ENCODE data around the gene CHD9NB.
"Not testable (repeated sequence)": the region's sequence is repeated elsewhere in the genome, so short reads cannot be mapped to it uniquely, and the experiment has no call there.

CHD9NB gene

DNA sequence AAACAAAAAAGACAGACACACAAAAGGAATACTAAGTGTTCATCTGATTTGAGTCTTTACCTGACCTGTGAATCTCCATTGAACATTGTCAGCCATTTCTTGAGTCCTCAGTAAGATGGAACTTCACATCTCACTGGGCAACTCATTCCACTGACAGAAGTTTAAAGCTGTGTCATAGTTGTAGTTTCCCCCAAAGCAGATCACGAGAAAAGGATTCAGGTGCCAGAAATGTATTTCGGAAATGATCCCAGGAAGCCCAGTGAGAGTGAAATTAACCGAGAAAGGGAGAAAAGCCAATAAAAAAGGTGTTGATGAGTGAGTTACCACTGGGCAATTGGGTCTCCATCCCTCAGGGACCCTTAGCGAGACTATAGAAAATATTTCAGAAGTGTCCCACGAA is 8.6 kb upstream of the CHD9NB start:
- TF ChIP-seq JUND (IDR thresholded peaks at IDR 0.05; ENCODE audit: low read depth) = no peak
- in situ Hi-C loops (cut with HindIII; ENCODE audit: low pct_unique_long_range_greater_than_20kb, low sequenced_read_pairs) = no loop called here
- no peak for DNase-seq (ENCODE audit: low read depth in 1 of 2, low spot score in 1 of 2)

DNA sequence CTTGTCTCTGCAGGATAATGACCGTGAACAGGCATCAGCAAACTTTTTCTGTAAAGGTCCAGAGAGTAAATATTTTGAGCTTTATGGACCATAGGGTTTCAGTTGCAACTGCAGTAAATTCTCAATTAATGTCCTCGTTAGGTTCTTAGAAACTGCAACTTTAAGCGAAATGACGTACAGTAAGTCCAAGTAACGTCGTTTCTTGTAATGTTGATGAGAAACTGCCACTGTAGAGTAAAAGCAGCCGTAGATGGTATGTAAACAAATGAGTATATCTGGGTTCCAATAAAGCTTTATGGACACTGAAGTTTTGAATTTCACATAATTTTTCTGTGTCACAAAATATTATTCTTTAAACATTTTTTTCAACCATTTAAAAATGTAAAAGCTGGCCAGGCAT is 7.0 kb upstream of the CHD9NB start:
- in situ Hi-C loops (cut with HindIII; ENCODE audit: low pct_unique_long_range_greater_than_20kb, low sequenced_read_pairs) = no loop called here
- TF ChIP-seq JUND (IDR thresholded peaks at IDR 0.05; ENCODE audit: low read depth) = no peak
- DNase-seq (ENCODE audit: low read depth in 1 of 2, low spot score in 1 of 2) = no peak

- in situ Hi-C loops (cut with HindIII; ENCODE audit: low pct_unique_long_range_greater_than_20kb, low sequenced_read_pairs) = no loop called here
- DNase-seq (ENCODE audit: low read depth in 1 of 2, low spot score in 1 of 2) = no peak
- TF ChIP-seq JUND (IDR thresholded peaks at IDR 0.05; ENCODE audit: low read depth) = no peak
Observed at GRCh38 chr16:53058882-53059281, 6.2 kb upstream of the CHD9NB start.

- in situ Hi-C loops (cut with HindIII; ENCODE audit: low pct_unique_long_range_greater_than_20kb, low sequenced_read_pairs) = no loop called here
- no peak for TF ChIP-seq JUND (IDR thresholded peaks at IDR 0.05; ENCODE audit: low read depth)
Observed at GRCh38 chr16:53058441-53058840, 5.7 kb upstream of the CHD9NB start.

DNA sequence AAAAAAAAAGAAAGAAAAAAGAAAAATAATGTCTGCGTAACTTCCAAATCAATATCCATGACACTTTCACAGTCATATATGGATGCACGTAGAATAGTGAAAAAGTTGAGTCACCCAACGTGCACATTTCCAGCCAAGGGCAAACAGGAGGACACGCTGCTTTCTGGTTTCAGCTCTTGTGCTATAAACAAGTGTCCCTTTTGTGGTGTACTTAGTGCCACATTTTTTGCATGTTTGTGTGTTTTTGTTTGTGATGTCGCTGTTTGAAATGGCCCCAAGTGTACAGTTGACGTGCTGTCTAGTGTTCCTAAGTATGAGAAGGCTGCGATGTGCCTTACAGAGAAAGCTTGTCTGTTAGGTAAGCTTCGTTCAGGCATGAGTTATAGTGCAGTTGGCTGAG is 5.0 kb upstream of the CHD9NB start:
- DNase-seq (ENCODE audit: low read depth in 1 of 2, low spot score in 1 of 2) = no peak
- in situ Hi-C loops (cut with HindIII; ENCODE audit: low pct_unique_long_range_greater_than_20kb, low sequenced_read_pairs) = no loop called here
- TF ChIP-seq JUND (IDR thresholded peaks at IDR 0.05; ENCODE audit: low read depth) = no peak

More at GRCh38 chr16:53058441-53058840, 5.7 kb upstream of the CHD9NB start:
- no peak for DNase-seq (ENCODE audit: low read depth in 1 of 2, low spot score in 1 of 2)

DNA sequence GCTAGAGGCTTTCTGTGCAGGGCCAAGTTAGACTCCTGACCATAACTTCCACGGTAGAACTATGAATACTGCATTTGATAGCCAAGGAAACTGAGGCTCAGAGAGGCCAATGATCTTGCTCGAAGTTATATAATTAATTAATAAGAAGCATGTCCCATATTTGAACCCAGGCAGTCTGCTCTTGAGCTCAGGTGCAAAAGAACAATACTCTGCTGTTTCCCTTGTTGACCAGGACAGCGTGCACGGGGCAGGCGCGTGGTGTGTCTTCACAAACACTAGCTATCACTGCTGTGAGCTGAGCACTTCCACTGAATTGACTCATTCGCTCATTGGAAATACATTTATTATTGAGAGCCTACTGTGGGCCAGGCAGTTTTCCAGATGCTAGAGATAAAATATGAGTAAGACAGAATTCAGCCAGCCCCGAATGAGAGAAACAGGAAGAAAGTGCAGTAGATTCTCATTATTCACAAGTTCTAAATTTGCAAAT is 3.7 kb upstream of the CHD9NB start:
- no peak for TF ChIP-seq JUND (IDR thresholded peaks at IDR 0.05; ENCODE audit: low read depth)
- DNase-seq (ENCODE audit: low read depth in 1 of 2, low spot score in 1 of 2) = no peak
- in situ Hi-C loops (cut with HindIII; ENCODE audit: low pct_unique_long_range_greater_than_20kb, low sequenced_read_pairs) = no loop called here

GRCh38 chr16:53055541-53056391 is 3.1 kb upstream of the CHD9NB start:
- peak in 1 of 2 experiments; percentile 27 for DNase-seq (ENCODE audit: low read depth in 1 of 2, low spot score in 1 of 2)
- no peak for TF ChIP-seq JUND (IDR thresholded peaks at IDR 0.05; ENCODE audit: low read depth)
- in situ Hi-C loops (cut with HindIII; ENCODE audit: low pct_unique_long_range_greater_than_20kb, low sequenced_read_pairs) = no loop called here

- in situ Hi-C loops (cut with HindIII; ENCODE audit: low pct_unique_long_range_greater_than_20kb, low sequenced_read_pairs) = no loop called here
- no peak for TF ChIP-seq JUND (IDR thresholded peaks at IDR 0.05; ENCODE audit: low read depth)
- peak; percentile 51 to 89 for DNase-seq (ENCODE audit: low read depth in 1 of 2, low spot score in 1 of 2)
Observed at GRCh38 chr16:53054670-53055485, 2.2 kb upstream of the CHD9NB start, which contains the start of gene CHD9. CHD9 (plus strand) TSS chr16:53054991; CDS start chr16:53156090, 101,099 bp downstream.

GRCh38 chr16:53053967-53054669 is 1.4 kb upstream of the CHD9NB start:
- in situ Hi-C loops (cut with HindIII; ENCODE audit: low pct_unique_long_range_greater_than_20kb, low sequenced_read_pairs) = no loop called here
- DNase-seq (ENCODE audit: low read depth in 1 of 2, low spot score in 1 of 2) = peak in 1 of 2 experiments; percentile 41
- TF ChIP-seq JUND (IDR thresholded peaks at IDR 0.05; ENCODE audit: low read depth) = no peak

DNA sequence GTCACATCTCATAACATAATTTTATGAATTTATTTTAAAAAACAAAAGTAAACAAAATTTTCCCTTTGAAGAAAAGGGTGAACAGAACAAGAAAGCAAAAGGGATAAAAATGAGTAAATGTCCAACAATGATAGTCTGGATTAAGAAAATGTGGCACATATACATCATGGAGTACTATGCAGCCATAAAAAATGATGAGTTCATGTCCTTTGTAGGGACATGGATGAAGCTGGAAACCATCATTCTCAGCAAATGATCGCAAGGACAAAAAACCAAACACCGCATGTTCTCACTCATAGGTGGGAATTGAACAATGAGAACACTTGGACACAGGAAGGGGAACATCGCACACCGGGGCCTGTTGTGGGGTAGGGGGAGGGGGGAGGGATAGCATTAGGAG is 1.4 kb downstream of the CHD9NB start:
- DNase-seq (ENCODE audit: low read depth in 1 of 2, low spot score in 1 of 2); in situ Hi-C loops (cut with HindIII; ENCODE audit: low pct_unique_long_range_greater_than_20kb, low sequenced_read_pairs): not testable (repeated sequence)

DNA sequence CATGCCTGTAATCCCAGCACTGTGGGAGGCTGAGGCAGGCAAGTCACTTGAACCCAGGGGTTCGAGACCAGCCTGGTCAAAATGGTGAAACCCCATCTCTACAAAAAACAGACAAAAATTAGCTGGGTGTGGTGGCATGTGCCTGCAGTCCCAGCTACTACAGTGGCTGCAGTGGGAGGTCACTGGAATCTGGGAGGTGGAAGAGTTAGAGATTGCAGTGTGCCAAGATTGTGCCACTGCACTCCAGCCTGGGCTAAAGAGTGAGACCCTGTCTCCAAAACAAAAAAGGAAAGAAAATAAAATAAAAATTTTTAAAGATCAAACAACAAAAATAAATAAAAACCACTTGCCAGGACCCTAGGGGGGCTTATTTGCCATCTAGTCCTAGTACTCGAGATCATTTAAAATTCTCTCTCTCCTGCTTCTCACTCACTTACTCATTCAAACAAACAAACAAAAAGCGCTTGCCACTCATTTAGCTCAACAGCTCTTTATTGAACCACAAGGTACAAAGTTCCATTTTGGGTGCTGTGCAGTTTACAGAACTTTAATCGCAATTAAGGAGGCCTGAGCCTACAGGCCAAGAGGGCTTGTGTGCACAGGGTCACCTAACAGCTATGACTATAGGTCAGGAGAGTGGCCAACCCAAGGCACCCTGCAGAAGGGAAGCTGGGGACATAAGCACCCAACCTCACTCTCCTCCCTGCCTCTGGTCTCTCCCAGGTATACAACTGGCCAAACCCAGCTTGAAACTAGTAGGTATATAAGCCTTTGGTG is 4.4 kb downstream of the CHD9NB start:
- no peak for TF ChIP-seq JUND (IDR thresholded peaks at IDR 0.05; ENCODE audit: low read depth)
- in situ Hi-C loops (cut with HindIII; ENCODE audit: low pct_unique_long_range_greater_than_20kb, low sequenced_read_pairs) = no loop called here

GRCh38 chr16:53047515-53047914 is 5.2 kb downstream of the CHD9NB start:
- DNase-seq (ENCODE audit: low read depth in 1 of 2, low spot score in 1 of 2); in situ Hi-C loops (cut with HindIII; ENCODE audit: low pct_unique_long_range_greater_than_20kb, low sequenced_read_pairs): not testable (repeated sequence)

More for the DNA sequence above, 4.4 kb downstream of the CHD9NB start:
- DNase-seq (ENCODE audit: low read depth in 1 of 2, low spot score in 1 of 2) = no peak
